Spleen (tissue), 7 donors: Measurements from ENCODE around the gene VNN1.

ENCODE experiments used
- CTCF ChIP-seq, 11 experiments: fragments of 200-600 bp in 7 of 11; fragments of 450-650 bp in 4 of 11; sonication (generic) in 4 of 11; IDR thresholded peaks in 8 of 11; conservative IDR thresholded peaks in 3 of 11; 1 replicate in 7 of 11; 2 replicates in 4 of 11; pipeline versions ENCODE4 v1.4.0 to v1.8.0; 2016 to 2021; ENCODE audit warnings: antibody characterized with exemption in 11 of 11, inconsistent platforms in 4 of 11, mild to moderate bottlenecking in 1 of 11
- POLR2A ChIP-seq, 3 donors: fragments of 450-650 bp; IDR thresholded peaks; one replicate each; pipeline ENCODE4 v1.5.1; 2017; ENCODE audit warnings: antibody characterized with exemption in 3 of 3, mild to moderate bottlenecking in 1 of 3
- donor health status: DM: no; HTN: no; CAD: no; lungs with moderate emphysema.
- donor health status: DM: no; HTN: no; CAD: no.
- donor health status: DM: no; HTN: no; CAD: no.

GRCh38 chr6:132708002-132708401, 5.9 kb downstream of the VNN1 start:
- no peak for TF ChIP-seq CTCF (IDR thresholded peaks at IDR 0.05 in 8 of 11, conservative IDR thresholded peaks at IDR 0.05 in 3 of 11)
- no peak for TF ChIP-seq POLR2A (IDR thresholded peaks at IDR 0.05)
